KOPT-K1 (cell line): ENCODE results near the gene LIN37.

ENCODE experiments used
- H3K27ac ChIP-seq: fragments of 200-600 bp; sonication (generic); 2 replicates; pipeline ENCODE4 v1.5.1; 2016; ENCODE audit warnings: antibody characterized with exemption, mild to moderate bottlenecking, low read depth, low read length; ENCODE audit not compliant: poor library complexity, severe bottlenecking
- H3K36me3 ChIP-seq: fragments of 200-600 bp; sonication (generic); 2 replicates; pipeline ENCODE4 v1.5.1; 2017; ENCODE audit warnings: antibody characterized with exemption, mild to moderate bottlenecking, low read length, moderate library complexity; ENCODE audit not compliant: insufficient read depth
- H3K9me3 ChIP-seq: fragments of 200-600 bp; sonication (generic); 2 replicates; pipeline ENCODE4 v1.5.1; 2017; ENCODE audit warnings: antibody characterized with exemption, low read length, mild to moderate bottlenecking; ENCODE audit not compliant: insufficient read depth, poor library complexity, severe bottlenecking

The LIN37 gene

DNA sequence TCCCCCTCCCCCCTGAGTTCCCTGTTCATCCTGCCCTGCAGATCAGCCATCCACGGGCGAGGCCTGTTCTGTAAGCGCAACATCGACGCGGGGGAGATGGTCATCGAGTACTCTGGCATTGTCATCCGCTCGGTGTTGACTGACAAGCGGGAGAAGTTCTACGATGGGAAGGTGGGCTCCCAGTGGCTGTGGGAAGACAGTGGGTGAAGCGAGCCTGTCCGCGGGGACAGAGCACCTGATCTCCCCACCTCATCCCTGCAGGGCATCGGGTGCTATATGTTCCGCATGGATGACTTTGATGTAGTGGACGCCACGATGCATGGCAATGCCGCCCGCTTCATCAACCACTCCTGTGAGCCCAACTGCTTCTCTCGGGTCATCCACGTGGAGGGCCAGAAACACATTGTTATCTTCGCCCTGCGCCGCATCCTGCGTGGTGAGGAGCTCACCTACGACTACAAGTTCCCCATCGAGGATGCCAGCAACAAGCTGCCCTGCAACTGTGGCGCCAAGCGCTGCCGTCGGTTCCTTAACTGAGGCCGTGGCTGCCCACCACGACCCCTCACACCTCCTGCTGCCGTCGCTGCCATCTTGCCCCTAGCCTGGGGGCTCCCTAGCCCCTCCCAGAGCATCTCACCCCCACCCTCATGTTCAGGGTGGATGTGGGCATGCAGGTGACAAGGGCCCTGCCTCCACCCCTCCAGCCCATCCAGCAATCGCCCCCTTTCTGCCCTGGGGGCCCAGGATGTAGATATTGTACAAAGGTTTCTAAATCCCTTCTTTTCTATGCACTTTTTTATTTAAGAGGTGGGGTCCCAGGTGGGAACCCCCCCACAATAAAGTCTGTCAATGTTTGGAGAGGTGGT, 10.1 kb upstream of the LIN37 start:
- Histone ChIP-seq H3K36me3 (peaks cover 62% of the 10 kb centered on the region), H3K27ac (no peak overlapping the region), H3K9me3 (no peaks in the 10 kb centered on the region)

DNA sequence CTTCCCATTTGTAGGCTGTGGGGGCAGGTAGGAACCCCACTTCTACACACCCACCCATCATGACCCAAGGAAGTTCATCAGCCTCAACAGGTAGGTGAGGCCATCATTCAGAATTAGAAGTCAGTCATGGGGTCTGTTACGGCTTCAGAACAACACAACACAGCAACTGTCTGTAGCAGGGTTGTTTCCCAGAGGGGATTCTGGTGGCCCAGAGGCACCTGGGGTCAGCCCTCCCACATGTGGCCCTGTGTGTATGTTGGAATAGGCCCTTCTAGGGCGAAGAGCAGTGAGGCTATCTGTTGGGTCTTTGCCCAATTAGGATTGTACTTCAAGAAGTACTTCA, 9.5 kb upstream of the LIN37 start:
- Histone ChIP-seq H3K9me3 (no peaks in the 10 kb centered on the region), H3K36me3 (peaks cover 56% of the 10 kb centered on the region), H3K27ac (no peak overlapping the region)

DNA sequence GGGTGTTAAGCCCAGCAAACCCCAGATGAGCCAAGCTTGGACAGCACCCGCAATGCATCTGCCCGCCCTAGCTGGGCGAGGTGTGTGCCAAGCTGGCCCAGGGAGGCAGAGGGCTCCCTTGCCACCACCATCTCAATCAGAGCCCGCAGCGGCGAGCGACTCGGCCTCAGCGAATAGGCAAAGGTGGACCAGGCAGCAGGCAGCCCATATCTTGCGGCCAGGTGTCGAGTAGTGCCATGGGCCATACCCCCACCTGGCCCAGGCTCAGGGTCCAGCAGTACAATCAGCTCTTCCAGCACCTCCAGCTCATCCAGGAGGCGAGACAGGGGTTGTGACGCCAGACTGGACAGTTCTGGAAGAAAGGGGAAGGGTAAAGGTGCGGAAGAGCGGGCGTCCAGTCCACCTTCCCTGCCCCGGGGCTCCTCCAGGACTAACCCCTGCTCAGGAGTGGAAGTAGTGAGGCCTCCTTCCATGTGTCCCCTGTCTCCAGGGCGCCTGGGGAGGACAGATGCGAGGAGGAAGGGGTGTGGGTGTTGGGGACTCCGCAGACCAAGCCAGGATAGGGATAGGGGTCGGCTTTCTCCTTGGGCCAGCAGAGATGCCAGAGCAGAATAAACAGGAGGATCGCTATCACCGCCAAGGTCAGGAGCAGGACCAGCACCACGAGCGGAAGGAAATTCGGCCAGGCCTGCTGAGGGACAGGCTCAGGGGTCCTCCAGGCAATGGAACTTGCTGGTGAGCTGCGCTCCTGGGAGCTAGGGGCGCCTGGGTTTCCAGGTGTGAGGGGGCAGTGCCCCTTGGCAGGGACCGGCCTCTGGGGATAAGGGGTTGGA, 8.9 kb upstream of the LIN37 start:
- H3K27ac ChIP-seq = peak overlapping the region; percentile 55
- H3K36me3 ChIP-seq = peaks cover 50% of the 10 kb centered on the region

DNA sequence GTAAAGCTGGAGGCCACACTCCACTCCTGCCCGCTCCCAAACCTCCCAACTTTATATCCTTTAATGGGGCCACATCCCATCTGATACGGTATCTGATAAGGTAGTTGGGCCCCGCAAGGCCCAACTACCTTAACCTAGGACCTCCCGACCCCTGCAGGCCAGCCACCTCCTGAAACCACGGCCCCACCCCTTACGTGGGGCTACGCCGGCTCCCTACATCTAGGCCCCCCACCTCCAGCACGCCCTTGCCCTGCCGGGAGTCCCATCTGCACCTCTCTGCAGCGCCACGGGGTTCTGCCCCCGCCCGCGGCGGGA, 8.3 kb upstream of the LIN37 start:
- peaks cover 44% of the 10 kb centered on the region for H3K36me3 ChIP-seq
- no peaks in the 10 kb centered on the region for H3K9me3 ChIP-seq
- H3K27ac ChIP-seq = peak overlapping the region; percentile 55

More for the DNA sequence above, 8.9 kb upstream of the LIN37 start:
- H3K9me3 ChIP-seq = no peaks in the 10 kb centered on the region

DNA sequence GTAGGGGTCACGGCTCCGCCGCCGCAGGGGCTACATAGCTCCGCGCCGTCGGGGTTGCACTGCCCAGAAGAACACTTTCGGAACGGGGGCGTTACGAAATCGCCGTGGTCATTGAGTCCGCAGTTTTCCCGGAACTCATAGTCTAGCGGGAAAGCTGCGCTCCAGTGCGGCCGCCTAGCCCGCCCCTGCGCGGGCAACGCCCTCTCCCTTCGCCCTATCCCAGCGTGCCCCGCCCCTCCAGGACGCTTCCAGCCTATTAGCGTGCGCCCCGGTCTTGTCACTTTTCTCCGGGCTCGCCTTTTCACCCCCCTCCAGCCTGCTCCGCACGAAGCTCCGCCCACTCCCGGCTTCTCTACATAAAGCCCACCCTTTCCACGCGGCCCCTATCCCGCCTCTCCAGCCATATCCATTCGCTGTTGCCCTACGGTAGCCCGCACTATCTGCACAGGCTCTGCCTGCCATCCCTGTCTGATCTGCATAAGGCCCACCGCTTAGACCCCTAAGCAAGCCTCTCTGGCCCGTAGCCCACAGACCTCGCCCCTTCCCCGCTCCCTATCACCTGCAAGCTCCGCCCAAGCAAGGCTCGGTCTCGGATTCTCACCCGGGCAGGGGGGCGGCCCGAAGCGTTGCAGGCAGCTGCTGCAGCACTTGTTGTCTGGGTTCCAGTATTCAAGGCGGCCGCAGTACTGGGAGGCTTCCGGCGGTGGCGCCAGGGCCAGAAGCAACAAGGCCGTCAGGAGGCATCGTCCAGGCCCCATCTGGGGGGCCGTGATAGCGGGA, 7.8 kb upstream of the LIN37 start:
- peak overlapping the region; percentile 55 for H3K27ac ChIP-seq
- H3K9me3 ChIP-seq = no peaks in the 10 kb centered on the region
- H3K36me3 ChIP-seq = peaks cover 39% of the 10 kb centered on the region

DNA sequence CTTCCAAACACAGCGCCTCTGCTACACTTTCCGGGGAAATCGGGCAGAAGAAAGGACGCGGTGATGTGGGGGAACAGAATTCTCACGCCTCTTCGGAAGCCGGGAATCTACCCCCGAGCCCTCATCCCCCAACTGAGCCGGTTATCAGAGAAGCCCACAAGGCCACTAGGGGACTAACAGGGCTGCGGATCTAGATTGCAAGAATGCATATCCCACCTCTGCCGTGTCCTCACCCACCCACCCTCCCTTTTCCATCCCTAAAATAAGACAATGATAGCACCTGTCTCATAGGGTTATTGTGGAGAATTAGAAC, 7.2 kb upstream of the LIN37 start:
- H3K9me3 ChIP-seq = no peaks in the 10 kb centered on the region
- H3K27ac ChIP-seq = peak overlapping the region; percentile 55
- peaks cover 33% of the 10 kb centered on the region for H3K36me3 ChIP-seq

DNA sequence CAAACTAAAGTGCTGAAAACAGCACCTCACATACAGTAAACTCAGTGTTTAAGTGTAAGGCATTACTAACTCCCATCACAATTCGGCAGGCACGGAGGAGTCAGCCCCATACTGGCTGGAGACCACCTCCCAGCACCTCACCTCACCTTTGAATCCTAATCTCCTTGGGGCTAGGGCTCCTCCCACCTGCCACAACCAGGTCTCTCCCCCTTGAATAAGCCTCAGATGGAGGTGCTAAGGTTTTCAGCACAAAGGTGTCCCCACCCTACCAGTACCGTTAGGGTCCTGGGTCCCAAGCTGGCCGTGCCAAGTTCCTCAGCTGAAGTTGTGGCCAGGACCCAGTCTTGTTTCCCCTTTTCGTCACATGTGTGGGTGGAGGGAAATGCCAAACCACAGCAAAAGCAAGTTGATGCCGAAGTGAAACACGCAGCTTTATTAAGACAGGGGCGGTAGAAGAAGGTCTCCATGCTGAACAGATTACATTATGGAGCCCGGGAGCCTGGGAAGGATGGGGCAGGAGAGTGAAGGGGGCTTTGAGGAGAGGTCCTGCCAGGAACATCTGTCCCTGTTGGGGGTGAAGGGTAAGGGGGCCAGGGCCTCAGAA, 6.2 kb upstream of the LIN37 start, which contains the start of gene IGFLR1:
Gene IGFLR1, minus strand, starts transcription at position 332 of the 604 bp plus-strand sequence. CDS start 1,272 bp downstream, outside the sequence.
- Histone ChIP-seq H3K36me3 (peaks cover 23% of the 10 kb centered on the region), H3K27ac (peak within 1 kb of the TSS; percentile 30), H3K9me3 (no peaks in the 10 kb centered on the region)

DNA sequence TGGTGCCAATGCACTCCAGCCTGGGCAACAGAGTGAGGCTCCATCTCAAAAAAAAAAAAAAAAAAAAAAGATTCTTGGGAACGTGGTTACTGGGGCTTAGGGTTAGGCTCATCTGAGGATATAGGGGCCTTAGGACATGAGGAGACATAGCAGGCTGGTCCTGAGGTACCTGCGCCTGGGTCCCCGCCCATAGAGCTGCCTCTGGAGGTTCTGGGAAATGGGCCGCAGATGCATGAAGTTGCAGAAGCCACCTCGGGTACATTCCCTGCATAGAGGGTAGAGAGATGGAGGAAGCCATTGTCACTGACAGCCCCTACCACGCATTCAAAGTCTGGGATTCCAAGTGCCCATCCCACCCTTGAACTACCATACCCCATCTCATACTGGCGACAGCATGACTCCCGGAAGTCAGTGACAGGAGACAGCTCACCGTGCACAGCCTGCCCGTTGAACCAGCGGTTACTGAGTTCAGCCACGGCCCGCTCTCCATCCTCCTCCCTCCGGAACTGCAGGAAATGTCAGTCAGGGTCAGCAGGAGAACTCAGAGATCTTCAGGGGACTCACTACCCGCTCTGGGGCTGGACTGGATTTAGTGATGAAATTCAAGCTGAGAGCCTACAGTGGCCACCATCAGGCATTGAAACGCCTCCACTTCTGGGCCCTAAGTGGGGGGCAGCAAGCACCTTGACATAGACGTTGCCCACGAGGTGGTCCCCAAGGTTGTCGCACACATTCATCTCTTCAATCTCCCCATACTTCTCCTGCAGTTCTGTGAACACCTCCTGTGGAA, 4.5 kb upstream of the LIN37 start:
- Histone ChIP-seq H3K27ac (no peak overlapping the region), H3K9me3 (no peaks in the 10 kb centered on the region), H3K36me3 (peaks cover 6% of the 10 kb centered on the region)

DNA sequence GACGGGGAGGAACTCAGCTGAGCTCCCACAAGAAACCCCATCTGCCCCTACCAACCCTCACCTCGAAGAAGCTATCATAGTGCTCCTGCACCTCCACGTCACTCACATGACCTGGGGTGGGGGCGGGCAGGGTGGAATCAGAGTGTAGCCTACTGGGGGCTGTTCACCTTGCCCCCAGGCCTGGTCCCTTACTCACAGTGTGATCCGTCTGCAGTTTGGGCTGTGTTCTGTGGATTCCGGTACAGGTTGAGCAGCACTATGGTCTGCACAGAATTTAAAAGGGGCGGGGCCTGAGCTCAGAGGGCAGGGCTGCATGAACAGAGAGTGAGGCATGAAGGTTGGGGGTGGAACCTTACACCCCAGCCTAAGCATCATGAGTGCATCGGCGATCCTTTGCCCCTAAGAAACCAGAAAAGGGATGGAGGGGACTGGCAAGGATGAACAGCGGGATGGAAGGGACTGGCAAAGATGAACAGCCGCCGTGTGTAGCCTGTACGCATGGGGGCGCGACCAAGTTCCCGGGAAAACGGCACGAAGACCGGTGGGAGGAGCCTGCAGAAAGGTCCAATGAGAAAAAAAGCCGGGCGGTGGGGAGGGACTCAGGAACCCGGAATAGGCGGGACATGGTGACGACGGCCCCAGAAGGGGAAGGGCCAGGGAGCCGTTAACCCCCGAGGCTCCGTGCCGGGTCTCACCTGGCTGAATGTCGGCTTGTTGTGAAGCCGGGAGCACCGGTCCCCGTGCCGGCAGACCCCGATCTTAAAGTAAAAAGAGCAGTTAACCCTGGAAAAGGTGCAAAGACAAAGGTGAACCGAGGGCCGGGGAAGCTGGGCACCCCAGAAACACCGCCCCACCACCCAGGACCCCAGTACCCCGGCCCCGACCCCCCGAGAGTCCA, 3.7 kb upstream of the LIN37 start:
- Histone ChIP-seq H3K36me3 (no peaks in the 10 kb centered on the region), H3K9me3 (no peaks in the 10 kb centered on the region), H3K27ac (peak overlapping the region; percentile 88)

DNA sequence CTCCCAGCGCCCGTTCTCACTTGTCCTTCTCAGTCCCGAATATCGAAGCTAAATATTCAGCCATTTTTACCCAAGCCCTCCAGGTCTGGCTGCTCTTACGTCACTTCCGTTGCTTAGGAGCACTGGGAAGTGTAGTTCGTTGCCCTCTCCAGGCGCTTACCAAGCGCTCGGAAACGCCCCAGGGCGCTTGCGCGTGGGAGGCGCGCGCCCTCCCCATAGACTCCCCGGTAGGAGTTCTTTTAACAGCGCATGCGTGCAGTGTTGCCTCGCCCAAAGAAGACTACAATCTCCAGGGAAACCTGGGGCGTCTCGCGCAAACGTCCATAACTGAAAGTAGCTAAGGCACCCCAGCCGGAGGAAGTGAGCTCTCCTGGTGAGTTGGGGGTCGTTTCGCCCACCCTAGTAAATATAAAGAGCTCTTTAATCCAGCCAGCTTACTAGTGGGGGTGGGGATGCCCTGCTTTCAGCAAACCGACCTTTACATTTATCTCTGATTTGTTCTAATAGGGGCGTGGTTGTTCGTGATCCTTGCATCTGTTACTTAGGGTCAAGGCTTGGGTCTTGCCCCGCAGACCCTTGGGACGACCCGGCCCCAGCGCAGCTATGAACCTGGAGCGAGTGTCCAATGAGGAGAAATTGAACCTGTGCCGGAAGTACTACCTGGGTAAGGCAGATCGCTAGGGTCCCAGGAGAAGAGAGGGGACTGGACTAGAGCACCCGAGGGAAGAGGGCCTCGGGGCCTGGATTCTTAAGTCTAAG, 2.9 kb upstream of the LIN37 start, which contains the start of the genes PSENEN and U2AF1L4:
Gene PSENEN, plus strand, starts transcription at position 324 of the 759 bp plus-strand sequence. Its CDS starts 280 bp downstream, at position 604.
Gene U2AF1L4, minus strand, starts transcription at position 91 of the 759 bp plus-strand sequence. Its CDS starts 27 bp downstream, at position 64.
- H3K27ac ChIP-seq = peak within 1 kb of the TSS; percentile 88
- H3K9me3 ChIP-seq = no peaks in the 10 kb centered on the region
- H3K36me3 ChIP-seq = no peaks in the 10 kb centered on the region

DNA sequence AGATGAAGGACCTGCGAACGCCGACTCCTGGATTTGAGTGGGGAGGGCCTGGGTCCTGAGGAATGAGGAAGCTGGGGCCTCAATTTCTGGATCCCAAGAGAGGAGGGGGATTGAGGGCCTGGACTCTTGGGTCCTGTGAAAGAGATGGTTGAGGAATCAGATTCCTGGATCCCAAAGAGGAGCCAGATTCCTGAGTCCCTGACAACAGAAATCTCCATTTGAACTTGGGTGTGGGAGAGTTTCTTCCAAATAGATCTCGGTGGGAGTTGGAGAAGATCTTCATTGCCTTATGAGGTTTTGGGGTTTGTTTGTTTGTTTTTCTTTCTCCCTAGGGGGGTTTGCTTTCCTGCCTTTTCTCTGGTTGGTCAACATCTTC, 2.3 kb upstream of the LIN37 start:
- H3K36me3 ChIP-seq = no peaks in the 10 kb centered on the region
- H3K27ac ChIP-seq = peak overlapping the region; percentile 88
- no peaks in the 10 kb centered on the region for H3K9me3 ChIP-seq

DNA sequence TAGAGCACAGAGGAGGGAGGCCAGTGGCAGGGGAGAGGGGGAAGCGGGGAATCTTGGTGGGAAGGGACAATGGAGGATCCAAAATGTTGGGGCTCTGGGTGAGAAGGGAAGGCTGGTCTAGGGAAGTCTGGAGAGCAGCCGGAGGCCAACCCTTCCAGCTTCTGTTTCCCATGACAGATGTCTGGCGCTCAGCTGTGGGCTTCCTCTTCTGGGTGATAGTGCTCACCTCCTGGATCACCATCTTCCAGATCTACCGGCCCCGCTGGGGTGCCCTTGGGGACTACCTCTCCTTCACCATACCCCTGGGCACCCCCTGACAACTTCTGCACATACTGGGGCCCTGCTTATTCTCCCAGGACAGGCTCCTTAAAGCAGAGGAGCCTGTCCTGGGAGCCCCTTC, 1.8 kb upstream of the LIN37 start:
- peak overlapping the region; percentile 88 for H3K27ac ChIP-seq
- no peaks in the 10 kb centered on the region for H3K36me3 ChIP-seq

DNA sequence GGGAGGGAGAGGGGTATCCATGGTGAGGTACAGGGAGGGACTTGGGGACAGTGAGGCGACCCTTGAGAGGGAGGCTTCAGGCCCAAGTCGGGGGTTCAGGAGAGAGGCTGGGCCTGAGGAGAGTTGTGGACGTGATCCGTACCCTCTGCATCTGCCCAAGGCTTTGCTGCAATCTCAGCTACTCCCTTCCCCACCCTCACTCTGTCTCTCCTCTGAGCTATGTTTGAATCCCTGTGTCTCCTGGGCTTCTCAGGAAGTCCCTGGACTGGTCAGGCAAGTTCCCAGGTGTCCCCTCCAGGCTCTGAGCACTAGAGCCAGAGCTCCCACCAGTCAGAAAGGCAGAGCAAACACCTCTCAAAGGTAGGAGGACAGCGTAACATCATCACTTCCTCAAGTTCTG, 1.8 kb downstream of the LIN37 start:
- H3K27ac ChIP-seq = no peak overlapping the region
- H3K36me3 ChIP-seq = peaks cover 23% of the 10 kb centered on the region; the same call in 1 of the 2 replicates
- H3K9me3 ChIP-seq = no peaks in the 10 kb centered on the region

More for the DNA sequence above, 1.8 kb upstream of the LIN37 start:
- no peaks in the 10 kb centered on the region for H3K9me3 ChIP-seq
